Fibroblast of lung (primary cell): Measurements from ENCODE around the gene ACBD6. TPM values are rescaled to one million over a fixed set of nuclear protein-coding genes. Genes with fewer than 3 reads are reported as not detected.
"Not testable (repeated sequence)": the region's sequence is repeated elsewhere in the genome, so short reads cannot be mapped to it uniquely, and the experiment has no call there.

Experiments used
- DNase-seq, 2 donors: peaks; one replicate each; pipeline versions ENCODE4 v3.0.0 to v3.0.0-alpha.2; 2010; ENCODE audit warnings: low read depth in 2 of 2
- H2AFZ ChIP-seq: 2 replicates; pipeline ENCODE4 v1.5.1; 2012; ENCODE audit warnings: low read length, control low read depth, inconsistent platforms
- H3K27ac ChIP-seq: 2 replicates; pipeline ENCODE4 v1.5.1; 2011; ENCODE audit warnings: low read length, control low read depth; ENCODE audit not compliant: insufficient read depth
- H3K27me3 ChIP-seq: 2 replicates; pipeline ENCODE4 v1.5.1; 2011; ENCODE audit warnings: mild to moderate bottlenecking, low read length; ENCODE audit not compliant: control insufficient read depth, insufficient read depth
- H3K36me3 ChIP-seq: 2 replicates; pipeline ENCODE4 v1.5.1; 2011; ENCODE audit warnings: low read length; ENCODE audit not compliant: control insufficient read depth, insufficient read depth
- H3K4me1 ChIP-seq: 2 replicates; pipeline ENCODE4 v1.5.1; 2011; ENCODE audit warnings: low read length; ENCODE audit not compliant: control insufficient read depth, insufficient read depth; ENCODE audit errors: extremely low read depth
- H3K4me2 ChIP-seq: 2 replicates; pipeline ENCODE4 v1.5.1; 2011; ENCODE audit warnings: low read length, control low read depth; ENCODE audit not compliant: insufficient read depth; ENCODE audit errors: extremely low read depth
- H3K4me3 ChIP-seq, 4 experiments: fragments of 200-600 bp in 1 of 4; sonication (generic) in 1 of 4; replicated peaks in 1 of 4; 2 replicates each; pipeline ENCODE4 v1.5.1; 2011 to 2016; ENCODE audit warnings: low read length in 4 of 4, low read depth in 3 of 4, mild to moderate bottlenecking in 3 of 4, control low read depth in 2 of 4, inconsistent platforms in 1 of 4, mixed read lengths in 1 of 4; ENCODE audit not compliant: insufficient read depth in 1 of 4; ENCODE audit errors: control extremely low read depth in 1 of 4
- H3K79me2 ChIP-seq: 2 replicates; pipeline ENCODE4 v1.5.1; 2012; ENCODE audit warnings: mild to moderate bottlenecking, low read length, inconsistent platforms; ENCODE audit not compliant: control insufficient read depth, insufficient read depth
- H3K9ac ChIP-seq: 2 replicates; pipeline ENCODE4 v1.5.1; 2011; ENCODE audit warnings: mild to moderate bottlenecking, low read length, control low read depth; ENCODE audit not compliant: insufficient read depth
- H3K9me3 ChIP-seq: 2 replicates; pipeline ENCODE4 v1.5.1; 2012; ENCODE audit warnings: low read depth, low read length; ENCODE audit not compliant: control insufficient read depth, insufficient read depth
- H4K20me1 ChIP-seq: 2 replicates; pipeline ENCODE4 v1.5.1; 2011; ENCODE audit warnings: low read length; ENCODE audit not compliant: control insufficient read depth, insufficient read depth; ENCODE audit errors: extremely low read depth
- CTCF ChIP-seq, 2 donors: IDR thresholded peaks in 1 of 2; conservative IDR thresholded peaks in 1 of 2; 1 replicate in 1 of 2; 2 replicates in 1 of 2; pipeline ENCODE4 v1.5.1; 2011 to 2012; ENCODE audit warnings: low read length in 2 of 2, control low read depth in 1 of 2, inconsistent platforms in 1 of 2, low read depth in 1 of 2, mild to moderate bottlenecking in 1 of 2
- EZH2 ChIP-seq: IDR thresholded peaks from 2 replicates; pipeline ENCODE4 v1.5.1; 2012; ENCODE audit warnings: low read length, control low read depth, mild to moderate bottlenecking; ENCODE audit errors: missing control alignments
- polyA plus RNA-seq, 2 donors: library from polyadenylated mRNA; depleted of rRNA in 1 of 2; stranded (reverse) in 1 of 2; unstranded in 1 of 2; fragments of >200 nt; gene quantifications; 2 replicates each; pipeline ENCODE4 v1.2.1, GENCODE V29; 2011 to 2012; ENCODE audit warnings: missing spikeins in 1 of 2
- total RNA-seq: library from RNA; depleted of rRNA; stranded (reverse); fragments of >200 nt; gene quantifications from 2 replicates; pipeline ENCODE4 v1.2.1, GENCODE V29; 2014

ACBD6 gene
- total and polyA plus RNA-seq, 2 donors (not counting 1 experiment from before 2014, with no cell fraction given), result 63.4 to 78.7 TPM

- H3K27ac ChIP-seq, result no peak overlapping the region
- no peak overlapping the region for H2AFZ ChIP-seq
- H3K4me3 ChIP-seq, result no peak overlapping the region
- H3K79me2 ChIP-seq, result no peaks in the 10 kb centered on the region
- H3K9me3 ChIP-seq, result no peaks in the 10 kb centered on the region
- no peak overlapping the region for H3K9ac ChIP-seq
- no peak overlapping the region for H3K4me2 ChIP-seq
- no peaks in the 10 kb centered on the region for H3K4me1 ChIP-seq
- no peak for TF ChIP-seq CTCF (conservative IDR thresholded peaks at IDR 0.05 in 1 of 2, IDR thresholded peaks at IDR 0.05 in 1 of 2; ENCODE audit: low read depth in 1 of 2, low read length in 2 of 2)
- no peak for TF ChIP-seq EZH2
- no peak for DNase-seq
- H4K20me1 ChIP-seq, result no peaks in the 10 kb centered on the region
- no peaks in the 10 kb centered on the region for H3K27me3 ChIP-seq
- H3K36me3 ChIP-seq, result no peaks in the 10 kb centered on the region
These were observed 34.1 kb downstream of the ACBD6 start for GRCh38 chr1:180468311-180468710.

GRCh38 chr1:180462102-180462501, 40.3 kb downstream of the ACBD6 start:
- Histone ChIP-seq H3K9ac (no peak overlapping the region), H2AFZ (no peak overlapping the region), H3K4me3 (no peak overlapping the region), H3K9me3 (no peaks in the 10 kb centered on the region), H3K27ac (no peak overlapping the region), H3K4me1 (no peaks in the 10 kb centered on the region), H3K36me3 (no peaks in the 10 kb centered on the region), H3K79me2 (no peaks in the 10 kb centered on the region), H3K4me2 (no peak overlapping the region), H3K27me3 (no peaks in the 10 kb centered on the region), H4K20me1 (no peaks in the 10 kb centered on the region)
- TF ChIP-seq EZH2, result no peak
- no peak for TF ChIP-seq CTCF (conservative IDR thresholded peaks at IDR 0.05 in 1 of 2, IDR thresholded peaks at IDR 0.05 in 1 of 2; ENCODE audit: low read depth in 1 of 2, low read length in 2 of 2)
- peak; percentile 6 to 14 for DNase-seq

- not testable (repeated sequence) for H3K9me3 ChIP-seq, H3K4me2 ChIP-seq, H3K4me1 ChIP-seq, H3K36me3 ChIP-seq, H3K27ac ChIP-seq, H2AFZ ChIP-seq, H3K27me3 ChIP-seq, DNase-seq, H3K79me2 ChIP-seq, H3K9ac ChIP-seq, H4K20me1 ChIP-seq, H3K4me3 ChIP-seq
These were observed 40.7 kb downstream of the ACBD6 start for GRCh38 chr1:180461682-180462081.
